ENCODE measurements around the gene LRRFIP1. TPM values are rescaled to one million over a fixed set of nuclear protein-coding genes. Genes with fewer than 3 reads are reported as not detected.

The LRRFIP1 gene
- total and polyA plus RNA-seq, 9 of the 15 experiments (the other 6 are each of a cell fraction or from before 2014, with no cell fraction given) = 13.1 to 45.2 (median 31.3) TPM

DNA sequence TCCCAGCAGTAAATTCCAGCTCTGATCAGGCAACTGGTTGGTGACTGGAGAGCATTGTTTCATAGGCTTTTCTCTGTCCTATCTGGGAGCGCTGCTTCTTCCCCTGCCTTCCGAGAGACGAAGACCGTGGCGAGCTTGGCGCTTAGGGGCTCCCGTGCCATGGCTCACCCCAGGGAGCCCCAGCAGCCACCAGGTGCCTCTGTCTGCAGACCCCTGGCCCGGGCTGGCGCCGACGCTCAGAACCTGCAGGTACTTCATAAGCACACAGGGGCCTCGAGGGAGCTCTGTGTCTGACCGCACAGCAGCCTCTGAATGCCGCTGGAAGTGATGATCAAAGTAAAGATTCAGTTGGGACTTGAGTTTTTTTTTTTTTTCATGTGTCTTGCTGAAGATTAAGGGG is 152.1 kb downstream of the LRRFIP1 start:
- H3K4me2 ChIP-seq (ENCODE audit: insufficient read depth, low read length) = no peak overlapping the region
- BruUV-seq (replicated peaks) = no TSS peak
- DNase-seq (ENCODE audit: extremely low read depth in 1 of 4, low spot score in 3 of 4) (no peak), FAIRE-seq (no peak), ATAC-seq (no peak)
- 97% methylated on average over 8 of the region's 14 CpGs for WGBS (ENCODE audit: insufficient coverage, low coverage, missing lambda C conversion rate)
- ChIA-PET POLR2A (interaction anchor here (0.6 kb wide), 2 partner anchors 25 to 129 kb away, joined by 3 read pairs; no protein-coding TSS in a partner anchor), CTCF (ENCODE audit: low intra/inter-chr PET ratio) (no interaction called here)
- TF ChIP-seq SMAD4 (CRISPR knock-in tag; conservative IDR thresholded peaks at IDR 0.05) (no peak), XRCC4 (IDR thresholded peaks at IDR 0.05; ENCODE audit: extremely low read depth, insufficient read depth, insufficient read length) (no peak), ZKSCAN3 (CRISPR knock-in tag; IDR thresholded peaks at IDR 0.05) (no peak), CHCHD3 (CRISPR knock-in tag; IDR thresholded peaks at IDR 0.05) (no peak), ZNF561 (CRISPR knock-in tag; conservative IDR thresholded peaks at IDR 0.05) (no peak), ADNP (tag; IDR thresholded peaks at IDR 0.05) (no peak), FOXJ2 (tag; IDR thresholded peaks at IDR 0.05) (no peak)
- intact Hi-C loops (cut with micrococcal nuclease) = no loop called here
- H3K9me1 ChIP-seq (ENCODE audit: control insufficient read depth, insufficient read depth, low read length) = no peaks in the 10 kb centered on the region
- H3K4me3 ChIP-seq = no peak overlapping the region
- peaks cover 13% of the 10 kb centered on the region; the same call in 2 of the 3 replicates for H3K36me3 ChIP-seq (ENCODE audit: control insufficient read depth, insufficient read depth, low read length)
- in situ Hi-C loops (cut with MboI) = no loop called here
- H3K9me3 ChIP-seq (replicated peaks; ENCODE audit: control insufficient read depth, insufficient read depth, low read depth, low read length) = no peaks in the 10 kb centered on the region
- no peaks in the 10 kb centered on the region for H3K79me2 ChIP-seq (ENCODE audit: control insufficient read depth, insufficient read depth, low read length)
- no peak overlapping the region for H3K27ac ChIP-seq (ENCODE audit: extremely low read depth, low read depth, low read length)
- no peak overlapping the region for H3K9ac ChIP-seq (ENCODE audit: insufficient read depth in 1 of 2, low read depth in 2 of 2, low read length in 2 of 2)
- no peak overlapping the region for H2AFZ ChIP-seq (ENCODE audit: low read depth, low read length)
- no peaks in the 10 kb centered on the region; the same call in 1 of the 2 replicates for H4K20me1 ChIP-seq (replicated peaks; ENCODE audit: control insufficient read depth, insufficient read depth, low read length)
- H3K4me1 ChIP-seq (replicated peaks in 1 of 2; ENCODE audit: control insufficient read depth in 2 of 2, insufficient read depth in 2 of 2, low read length in 2 of 2) = no peaks in the 10 kb centered on the region
- no peaks in the 10 kb centered on the region for H3K27me3 ChIP-seq (ENCODE audit: control insufficient read depth in 2 of 2, insufficient read depth in 2 of 2, low read length in 2 of 2)

DNA sequence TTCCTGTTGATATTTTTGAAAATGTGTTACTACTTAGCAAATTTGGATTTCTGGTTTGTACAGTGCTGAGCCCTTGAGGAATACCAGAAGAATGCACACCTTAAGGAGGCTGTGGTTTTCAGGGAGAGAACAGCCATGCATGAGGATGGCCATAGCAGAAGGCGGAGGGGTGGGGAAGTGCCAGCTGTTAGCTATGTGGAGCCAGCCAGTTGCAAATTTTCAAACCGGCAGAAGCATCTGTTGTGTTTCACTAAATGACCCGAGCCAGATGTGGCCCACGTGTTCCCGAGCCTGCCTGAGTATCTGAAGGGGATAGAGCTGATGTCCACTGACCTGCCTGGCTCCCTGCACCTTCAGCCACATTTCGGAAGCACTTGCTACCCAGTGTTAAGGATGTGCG is 154.8 kb downstream of the LRRFIP1 start:
- FAIRE-seq = no peak
- H3K4me1 ChIP-seq (replicated peaks in 1 of 2; ENCODE audit: control insufficient read depth in 2 of 2, insufficient read depth in 2 of 2, low read length in 2 of 2) = no peaks in the 10 kb centered on the region
- H3K27ac ChIP-seq (ENCODE audit: extremely low read depth, low read depth, low read length) = no peak overlapping the region
- peaks cover 10% of the 10 kb centered on the region; the same call in 1 of the 3 replicates for H3K36me3 ChIP-seq (ENCODE audit: control insufficient read depth, insufficient read depth, low read length)
- BruUV-seq (replicated peaks) = no TSS peak
- H3K27me3 ChIP-seq (ENCODE audit: control insufficient read depth in 2 of 2, insufficient read depth in 2 of 2, low read length in 2 of 2) = no peaks in the 10 kb centered on the region
- no peaks in the 10 kb centered on the region; the same call in 1 of the 2 replicates for H3K9me3 ChIP-seq (replicated peaks; ENCODE audit: control insufficient read depth, insufficient read depth, low read depth, low read length)
- ChIA-PET CTCF (ENCODE audit: low intra/inter-chr PET ratio) (no interaction called here), POLR2A (interaction anchor here (0.5 to 1.2 kb wide), 3 partner anchors 10 to 305 kb away, joined by 3 to 5 read pairs (median 3); no protein-coding TSS in a partner anchor)
- H4K20me1 ChIP-seq (replicated peaks; ENCODE audit: control insufficient read depth, insufficient read depth, low read length) = no peaks in the 10 kb centered on the region
- no peak for DNase-seq (ENCODE audit: extremely low read depth in 1 of 4, low spot score in 3 of 4)
- H3K4me2 ChIP-seq (ENCODE audit: insufficient read depth, low read length) = no peak overlapping the region
- WGBS (ENCODE audit: insufficient coverage, low coverage, missing lambda C conversion rate) = 57% methylated on average over 6 of the region's 7 CpGs
- H3K9ac ChIP-seq (ENCODE audit: insufficient read depth in 1 of 2, low read depth in 2 of 2, low read length in 2 of 2) = no peak overlapping the region
- H3K4me3 ChIP-seq = no peak overlapping the region
- H3K79me2 ChIP-seq (ENCODE audit: control insufficient read depth, insufficient read depth, low read length) = no peaks in the 10 kb centered on the region
- H2AFZ ChIP-seq (ENCODE audit: low read depth, low read length) = no peak overlapping the region
- ATAC-seq = no peak
- in situ Hi-C loops (cut with MboI) = no loop called here
- H3K9me1 ChIP-seq (ENCODE audit: control insufficient read depth, insufficient read depth, low read length) = no peaks in the 10 kb centered on the region
- intact Hi-C loops (cut with micrococcal nuclease) = no loop called here
- TF ChIP-seq TEAD1 (CRISPR knock-in tag; IDR thresholded peaks at IDR 0.05) = no peak
- TF ChIP-seq KDM2B (CRISPR knock-in tag; IDR thresholded peaks at IDR 0.05) = no peak
- no peak for TF ChIP-seq RFX7 (CRISPR knock-in tag; IDR thresholded peaks at IDR 0.05)
- TF ChIP-seq RBFOX2 (IDR thresholded peaks at IDR 0.05; ENCODE audit: low read depth, low read length) = no peak
- no peak for TF ChIP-seq RREB1 (CRISPR knock-in tag; IDR thresholded peaks at IDR 0.05)

All from K562 (cell line).